GM12872 (cell line): ENCODE measurements around the gene MB21D2.

Experiments
- TF ChIP-seq, protein P1 (sequence below): IDR thresholded peaks from 3 replicates; pipeline ENCODE4 v1.5.1; 2011; ENCODE audit warnings: low read depth, mild to moderate bottlenecking, low read length, moderate library complexity; ENCODE audit not compliant: insufficient read depth

MB21D2 gene

GRCh38 chr3:192881159-192881786 is 36.4 kb downstream of the MB21D2 start:
- TF ChIP-seq, protein P1, sequence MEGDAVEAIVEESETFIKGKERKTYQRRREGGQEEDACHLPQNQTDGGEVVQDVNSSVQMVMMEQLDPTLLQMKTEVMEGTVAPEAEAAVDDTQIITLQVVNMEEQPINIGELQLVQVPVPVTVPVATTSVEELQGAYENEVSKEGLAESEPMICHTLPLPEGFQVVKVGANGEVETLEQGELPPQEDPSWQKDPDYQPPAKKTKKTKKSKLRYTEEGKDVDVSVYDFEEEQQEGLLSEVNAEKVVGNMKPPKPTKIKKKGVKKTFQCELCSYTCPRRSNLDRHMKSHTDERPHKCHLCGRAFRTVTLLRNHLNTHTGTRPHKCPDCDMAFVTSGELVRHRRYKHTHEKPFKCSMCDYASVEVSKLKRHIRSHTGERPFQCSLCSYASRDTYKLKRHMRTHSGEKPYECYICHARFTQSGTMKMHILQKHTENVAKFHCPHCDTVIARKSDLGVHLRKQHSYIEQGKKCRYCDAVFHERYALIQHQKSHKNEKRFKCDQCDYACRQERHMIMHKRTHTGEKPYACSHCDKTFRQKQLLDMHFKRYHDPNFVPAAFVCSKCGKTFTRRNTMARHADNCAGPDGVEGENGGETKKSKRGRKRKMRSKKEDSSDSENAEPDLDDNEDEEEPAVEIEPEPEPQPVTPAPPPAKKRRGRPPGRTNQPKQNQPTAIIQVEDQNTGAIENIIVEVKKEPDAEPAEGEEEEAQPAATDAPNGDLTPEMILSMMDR: no peak

- TF ChIP-seq, protein P1: no peak
Observed at GRCh38 chr3:192880313-192880712, 37.3 kb downstream of the MB21D2 start.

DNA sequence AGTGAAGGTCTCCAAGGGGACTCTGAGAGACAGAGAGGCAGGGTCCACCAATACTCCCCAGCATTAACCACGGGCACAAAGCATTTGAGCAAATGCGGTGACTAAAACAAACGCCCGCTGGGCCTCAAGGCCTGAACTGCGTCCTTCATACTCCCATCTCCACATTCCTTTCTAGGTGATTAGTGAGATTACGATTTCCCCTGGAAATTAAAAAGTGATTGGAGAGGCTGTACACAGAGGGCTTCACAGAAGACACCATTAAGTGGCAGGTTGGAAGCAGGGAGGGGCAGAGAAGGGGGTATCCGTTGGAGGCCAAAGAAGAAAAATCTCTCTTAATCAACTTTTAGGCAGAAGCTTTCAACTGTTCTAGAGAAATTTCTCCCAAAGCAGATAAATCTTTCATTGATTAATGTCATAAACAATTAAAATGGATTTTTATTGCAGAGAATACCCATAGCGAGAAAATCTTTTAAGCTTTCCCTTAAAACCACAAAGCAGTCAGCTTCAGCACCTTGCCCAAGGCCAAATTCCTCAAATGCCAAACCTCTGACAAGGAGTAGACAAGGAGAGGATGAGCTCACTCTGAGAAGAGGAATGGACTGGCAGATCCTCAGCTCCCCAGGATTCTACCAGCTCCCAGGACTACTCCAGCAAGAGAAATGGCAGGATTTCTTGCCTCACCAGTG is 38.2 kb downstream of the MB21D2 start:
- TF ChIP-seq, protein P1: no peak

DNA sequence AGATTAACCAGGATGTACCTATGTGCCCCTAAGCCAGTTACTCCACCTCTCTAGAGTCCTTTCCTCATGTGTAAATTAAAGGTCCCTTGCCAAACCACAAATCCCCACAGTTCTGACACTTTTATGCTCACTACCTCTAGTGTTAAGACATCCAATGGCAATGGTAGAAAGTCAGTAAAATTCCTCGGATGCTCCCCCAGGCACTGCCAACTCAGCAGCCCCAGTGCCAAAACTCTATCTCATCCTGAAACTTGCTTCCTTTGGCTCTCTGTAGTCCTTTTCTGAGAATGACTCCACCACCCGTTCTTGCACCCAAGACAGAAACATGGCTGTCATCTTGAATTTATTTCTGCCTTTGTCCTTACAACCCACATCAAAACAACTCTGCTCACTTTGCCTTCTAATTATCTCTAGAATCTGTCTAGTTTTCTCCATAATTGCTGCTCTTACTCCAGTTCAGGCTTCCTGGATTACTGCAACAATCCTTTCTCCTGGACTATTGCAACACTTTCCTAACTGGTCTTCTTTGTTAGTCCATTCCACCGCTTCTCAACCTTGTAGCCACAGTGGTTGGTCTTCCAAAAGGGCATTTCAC is 41.6 kb downstream of the MB21D2 start:
- TF ChIP-seq, protein P1: no peak

DNA sequence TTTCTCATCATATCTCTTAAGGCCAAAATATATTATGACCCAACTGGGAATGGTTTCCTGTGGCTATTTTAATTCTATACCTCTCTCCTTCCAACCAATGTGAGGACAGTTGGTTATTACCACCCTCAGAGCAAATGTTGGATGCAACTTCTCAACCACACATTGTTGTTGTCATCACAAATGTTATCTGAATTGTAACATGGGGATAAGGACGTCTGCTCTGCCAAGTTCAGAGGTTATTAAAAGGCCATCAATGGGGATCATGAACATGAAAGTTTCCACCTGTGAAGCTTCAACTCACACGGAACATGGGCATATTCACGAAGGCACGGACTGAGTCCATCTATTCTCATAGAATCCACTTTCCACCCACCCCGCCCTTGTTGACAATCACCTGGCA is 46.8 kb downstream of the MB21D2 start:
- TF ChIP-seq, protein P1: no peak

DNA sequence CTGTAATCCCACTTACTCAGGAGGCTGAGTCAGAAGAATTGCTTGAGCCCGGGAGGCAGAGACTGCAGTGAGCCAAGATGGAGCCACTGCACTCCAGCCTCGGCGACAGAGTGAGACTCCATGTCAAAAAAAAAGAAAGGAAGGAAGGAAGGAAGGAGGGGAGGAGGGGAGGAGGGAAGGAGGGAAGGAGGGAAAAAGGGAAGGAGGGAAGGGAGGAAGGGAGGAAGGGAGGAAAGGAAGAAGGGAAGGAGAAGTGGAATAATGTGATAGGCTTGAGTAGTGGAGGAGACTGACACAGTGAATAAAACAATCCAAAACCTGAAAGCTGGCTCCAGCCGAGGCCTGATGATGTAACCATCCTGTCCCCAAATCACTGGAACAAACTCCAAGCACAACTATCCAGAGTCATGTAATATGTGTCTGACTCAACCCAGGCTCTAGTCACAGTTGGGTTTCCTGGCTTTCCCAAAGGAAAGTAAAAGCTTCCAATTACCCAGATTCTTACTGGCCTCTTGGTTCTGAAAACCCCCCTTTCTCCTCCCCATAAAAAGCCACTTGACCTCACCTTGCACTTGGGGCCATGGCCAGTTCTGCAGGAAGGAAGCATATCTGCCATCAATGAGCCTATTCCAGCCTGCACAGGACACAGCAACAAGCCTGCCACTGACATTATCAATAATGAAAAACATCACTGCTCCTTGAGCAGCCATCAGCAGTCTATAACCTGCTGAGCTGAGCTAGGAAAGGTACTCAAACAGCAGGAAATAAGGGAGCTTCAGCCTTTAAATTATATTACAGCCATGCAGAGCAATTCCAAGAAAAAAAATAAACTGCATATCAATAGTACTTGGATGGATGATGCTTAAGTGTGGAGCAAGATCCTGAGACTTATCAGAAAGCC is 48.3 kb downstream of the MB21D2 start:
- TF ChIP-seq, protein P1: no peak

DNA sequence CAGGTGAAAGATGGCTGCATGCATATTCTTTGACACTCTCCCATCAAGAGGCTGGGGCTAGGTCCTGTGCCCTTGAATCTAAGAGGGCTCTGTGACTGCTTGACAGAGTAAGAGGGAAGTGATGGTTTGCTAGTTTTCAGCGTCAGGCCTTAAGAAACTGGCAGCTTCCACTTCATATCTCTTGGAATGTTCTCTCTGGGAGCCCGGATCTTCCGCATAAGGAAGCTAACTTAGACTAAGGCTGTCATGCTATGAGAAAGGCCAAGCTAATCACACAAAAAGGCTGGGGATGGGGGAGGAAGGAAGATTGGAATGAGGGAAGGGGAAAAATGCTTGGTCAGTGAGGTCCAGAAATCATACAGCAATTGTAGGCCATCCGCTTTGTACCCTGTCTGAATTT is 50.0 kb downstream of the MB21D2 start:
- TF ChIP-seq, protein P1: no peak
